GM12878 (cell line): ENCODE measurements around the gene DIAPH1. TPM values are rescaled to one million over a fixed set of nuclear protein-coding genes. Genes with fewer than 3 reads are reported as not detected.

ENCODE experiments used
- ASH2L ChIP-seq: fragments of 300-600, 200-600 bp; sonication (generic); IDR thresholded peaks from 2 replicates; pipeline ENCODE4 v1.6.1; 2017; ENCODE audit warnings: low read depth, mild to moderate bottlenecking, borderline replicate concordance
- EP300 ChIP-seq, 2 experiments: fragments of 150-350 bp in 1 of 2; IDR thresholded peaks; 2 replicates each; pipeline ENCODE4 v1.6.1; 2011 to 2012; ENCODE audit warnings: low read depth in 2 of 2, low read length in 2 of 2, borderline replicate concordance in 1 of 2, improper control_type of control experiment in 1 of 2, inconsistent platforms in 1 of 2; ENCODE audit not compliant: control insufficient read depth in 1 of 2
- HCFC1 ChIP-seq: fragments of 150-350 bp; IDR thresholded peaks from 2 replicates; pipeline ENCODE4 v1.6.1; 2014; ENCODE audit warnings: low read length
- MTA2 ChIP-seq: fragments of 450-650 bp; IDR thresholded peaks from 2 replicates; pipeline ENCODE4 v1.6.1; 2016; ENCODE audit warnings: low read depth, mild to moderate bottlenecking, moderate library complexity
- MYB ChIP-seq: fragments of 150-350 bp; IDR thresholded peaks from 2 replicates; pipeline ENCODE4 v1.6.1; 2014; ENCODE audit warnings: mild to moderate bottlenecking, low read depth, low read length, borderline replicate concordance
- NBN ChIP-seq: fragments of 450-650 bp; IDR thresholded peaks from 2 replicates; pipeline ENCODE4 v1.6.1; 2016
- NFXL1 ChIP-seq: fragments of 450-650 bp; IDR thresholded peaks from 2 replicates; pipeline ENCODE4 v1.6.1; 2017; ENCODE audit warnings: antibody characterized with exemption, mild to moderate bottlenecking, borderline replicate concordance
- RBBP5 ChIP-seq: fragments of 200-600 bp; sonication (generic); conservative IDR thresholded peaks from 2 replicates; pipeline ENCODE4 v1.6.1; 2016
- SIN3A ChIP-seq: IDR thresholded peaks from 2 replicates; pipeline ENCODE4 v1.6.1; 2012; ENCODE audit warnings: low read depth, low read length, improper control_type of control experiment
- SMC3 ChIP-seq: IDR thresholded peaks from 2 replicates; pipeline ENCODE4 v1.6.1; 2011; ENCODE audit warnings: low read length, improper control_type of control experiment, borderline replicate concordance
- ZNF384 ChIP-seq: IDR thresholded peaks from 2 replicates; pipeline ENCODE4 v1.6.1; 2012; ENCODE audit warnings: low read depth, mild to moderate bottlenecking, low read length, improper control_type of control experiment, borderline replicate concordance
- ZSCAN29 ChIP-seq: fragments of 450-650 bp; IDR thresholded peaks from 2 replicates; pipeline ENCODE4 v1.6.1; 2017; ENCODE audit warnings: mild to moderate bottlenecking, moderate library complexity
- polyA plus RNA-seq, 11 experiments: library from polyadenylated mRNA; depleted of rRNA in 4 of 11; unstranded in 6 of 11; stranded (reverse) in 5 of 11; fragments of >200 nt; fragmentation: Nextera tagmentation in 4 of 11; fragmentation: Illumina TruSeq in 1 of 11; extraction: Ambion mirVana in 4 of 11; extraction: Trizol in 1 of 11; gene quantifications; 1 replicate in 1 of 11; 2 replicates in 10 of 11; pipeline versions ENCODE4 v1.2.1 to v1.2.3, GENCODE V29; 2011 to 2016; ENCODE audit warnings: inconsistent platforms in 2 of 11, missing spikeins in 2 of 11, low read depth in 1 of 11
- total RNA-seq, 4 experiments: library from RNA; depleted of rRNA in 3 of 4; stranded (reverse); fragments of >200 nt in 3 of 4; fragmentation: Illumina TruSeq in 1 of 4; extraction: Trizol in 1 of 4; gene quantifications; 2 replicates each; pipeline versions ENCODE4 v1.2.1 to v1.2.3, GENCODE V29; 2013 to 2021
- TF ChIP-seq, protein P1 (sequence below): fragments of 450-650 bp; IDR thresholded peaks from 2 replicates; pipeline ENCODE4 v1.6.1; 2018; ENCODE audit warnings: mild to moderate bottlenecking, low read depth, moderate library complexity; ENCODE audit not compliant: partially characterized antibody
- TF ChIP-seq, protein P2 (sequence below): fragments of 450-650 bp; IDR thresholded peaks from 2 replicates; pipeline ENCODE4 v1.6.1; 2016; ENCODE audit warnings: mild to moderate bottlenecking
- TF ChIP-seq, protein P3 (sequence below): fragments of 450-650 bp; formaldehyde crosslinking; IDR thresholded peaks from 2 replicates; pipeline ENCODE4 v1.4.0; 2020; ENCODE audit warnings: mild to moderate bottlenecking, moderate library complexity
- TF ChIP-seq, protein P4 (sequence below): fragments of 450-650 bp; IDR thresholded peaks from 2 replicates; pipeline ENCODE4 v1.6.1; 2016; ENCODE audit warnings: mild to moderate bottlenecking, moderate library complexity, borderline replicate concordance
- TF ChIP-seq, protein P5 (sequence below): IDR thresholded peaks from 2 replicates; pipeline ENCODE4 v1.6.1; 2011; ENCODE audit warnings: low read depth, mild to moderate bottlenecking, low read length, moderate library complexity, borderline replicate concordance; ENCODE audit errors: extremely low read depth

DIAPH1 gene
- total and polyA plus RNA-seq, 10 of the 15 experiments (the other 5 are each of a cell fraction or from before 2014, with no cell fraction given) = 37.8 to 168 (median 59.0) TPM

DNA sequence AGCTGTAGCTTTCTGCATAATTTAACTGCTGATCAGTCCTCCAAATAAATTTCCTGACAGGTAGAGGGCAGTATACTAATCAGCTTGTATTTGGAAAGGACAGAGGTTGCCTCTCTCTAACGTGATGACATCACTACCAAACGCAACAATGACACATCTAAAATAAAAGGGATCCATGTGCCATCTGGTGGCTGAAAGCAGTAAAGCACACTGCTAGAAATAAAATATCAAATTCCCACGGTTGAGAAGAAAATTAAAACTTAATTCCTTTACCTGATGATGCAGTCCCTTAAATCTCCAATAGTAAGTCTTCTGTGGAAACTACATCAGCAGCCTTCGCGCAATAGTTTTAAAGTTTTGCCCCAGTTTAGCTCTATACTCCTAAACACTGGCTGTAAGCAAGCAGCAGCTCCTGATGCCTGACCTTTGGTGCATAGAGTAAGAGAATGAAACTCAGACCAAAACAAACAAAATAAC lies 54.5 kb downstream of the DIAPH1 start (continued):
- TF ChIP-seq, protein P1, sequence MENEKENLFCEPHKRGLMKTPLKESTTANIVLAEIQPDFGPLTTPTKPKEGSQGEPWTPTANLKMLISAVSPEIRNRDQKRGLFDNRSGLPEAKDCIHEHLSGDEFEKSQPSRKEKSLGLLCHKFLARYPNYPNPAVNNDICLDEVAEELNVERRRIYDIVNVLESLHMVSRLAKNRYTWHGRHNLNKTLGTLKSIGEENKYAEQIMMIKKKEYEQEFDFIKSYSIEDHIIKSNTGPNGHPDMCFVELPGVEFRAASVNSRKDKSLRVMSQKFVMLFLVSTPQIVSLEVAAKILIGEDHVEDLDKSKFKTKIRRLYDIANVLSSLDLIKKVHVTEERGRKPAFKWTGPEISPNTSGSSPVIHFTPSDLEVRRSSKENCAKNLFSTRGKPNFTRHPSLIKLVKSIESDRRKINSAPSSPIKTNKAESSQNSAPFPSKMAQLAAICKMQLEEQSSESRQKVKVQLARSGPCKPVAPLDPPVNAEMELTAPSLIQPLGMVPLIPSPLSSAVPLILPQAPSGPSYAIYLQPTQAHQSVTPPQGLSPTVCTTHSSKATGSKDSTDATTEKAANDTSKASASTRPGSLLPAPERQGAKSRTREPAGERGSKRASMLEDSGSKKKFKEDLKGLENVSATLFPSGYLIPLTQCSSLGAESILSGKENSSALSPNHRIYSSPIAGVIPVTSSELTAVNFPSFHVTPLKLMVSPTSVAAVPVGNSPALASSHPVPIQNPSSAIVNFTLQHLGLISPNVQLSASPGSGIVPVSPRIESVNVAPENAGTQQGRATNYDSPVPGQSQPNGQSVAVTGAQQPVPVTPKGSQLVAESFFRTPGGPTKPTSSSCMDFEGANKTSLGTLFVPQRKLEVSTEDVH = no peak
- TF ChIP-seq, protein P2, sequence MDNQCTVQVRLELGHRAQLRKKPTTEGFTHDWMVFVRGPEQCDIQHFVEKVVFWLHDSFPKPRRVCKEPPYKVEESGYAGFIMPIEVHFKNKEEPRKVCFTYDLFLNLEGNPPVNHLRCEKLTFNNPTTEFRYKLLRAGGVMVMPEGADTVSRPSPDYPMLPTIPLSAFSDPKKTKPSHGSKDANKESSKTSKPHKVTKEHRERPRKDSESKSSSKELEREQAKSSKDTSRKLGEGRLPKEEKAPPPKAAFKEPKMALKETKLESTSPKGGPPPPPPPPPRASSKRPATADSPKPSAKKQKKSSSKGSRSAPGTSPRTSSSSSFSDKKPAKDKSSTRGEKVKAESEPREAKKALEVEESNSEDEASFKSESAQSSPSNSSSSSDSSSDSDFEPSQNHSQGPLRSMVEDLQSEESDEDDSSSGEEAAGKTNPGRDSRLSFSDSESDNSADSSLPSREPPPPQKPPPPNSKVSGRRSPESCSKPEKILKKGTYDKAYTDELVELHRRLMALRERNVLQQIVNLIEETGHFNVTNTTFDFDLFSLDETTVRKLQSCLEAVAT = no peak
- no peak for TF ChIP-seq ZNF384
- TF ChIP-seq, protein P3, sequence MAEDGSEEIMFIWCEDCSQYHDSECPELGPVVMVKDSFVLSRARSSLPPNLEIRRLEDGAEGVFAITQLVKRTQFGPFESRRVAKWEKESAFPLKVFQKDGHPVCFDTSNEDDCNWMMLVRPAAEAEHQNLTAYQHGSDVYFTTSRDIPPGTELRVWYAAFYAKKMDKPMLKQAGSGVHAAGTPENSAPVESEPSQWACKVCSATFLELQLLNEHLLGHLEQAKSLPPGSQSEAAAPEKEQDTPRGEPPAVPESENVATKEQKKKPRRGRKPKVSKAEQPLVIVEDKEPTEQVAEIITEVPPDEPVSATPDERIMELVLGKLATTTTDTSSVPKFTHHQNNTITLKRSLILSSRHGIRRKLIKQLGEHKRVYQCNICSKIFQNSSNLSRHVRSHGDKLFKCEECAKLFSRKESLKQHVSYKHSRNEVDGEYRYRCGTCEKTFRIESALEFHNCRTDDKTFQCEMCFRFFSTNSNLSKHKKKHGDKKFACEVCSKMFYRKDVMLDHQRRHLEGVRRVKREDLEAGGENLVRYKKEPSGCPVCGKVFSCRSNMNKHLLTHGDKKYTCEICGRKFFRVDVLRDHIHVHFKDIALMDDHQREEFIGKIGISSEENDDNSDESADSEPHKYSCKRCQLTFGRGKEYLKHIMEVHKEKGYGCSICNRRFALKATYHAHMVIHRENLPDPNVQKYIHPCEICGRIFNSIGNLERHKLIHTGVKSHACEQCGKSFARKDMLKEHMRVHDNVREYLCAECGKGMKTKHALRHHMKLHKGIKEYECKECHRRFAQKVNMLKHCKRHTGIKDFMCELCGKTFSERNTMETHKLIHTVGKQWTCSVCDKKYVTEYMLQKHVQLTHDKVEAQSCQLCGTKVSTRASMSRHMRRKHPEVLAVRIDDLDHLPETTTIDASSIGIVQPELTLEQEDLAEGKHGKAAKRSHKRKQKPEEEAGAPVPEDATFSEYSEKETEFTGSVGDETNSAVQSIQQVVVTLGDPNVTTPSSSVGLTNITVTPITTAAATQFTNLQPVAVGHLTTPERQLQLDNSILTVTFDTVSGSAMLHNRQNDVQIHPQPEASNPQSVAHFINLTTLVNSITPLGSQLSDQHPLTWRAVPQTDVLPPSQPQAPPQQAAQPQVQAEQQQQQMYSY = 0 out of 2 replicates have a peak, but pooled peaks have one; percentile 44
- no peak for TF ChIP-seq SIN3A
- no peak for TF ChIP-seq ZSCAN29
- peak; percentile 71 for TF ChIP-seq HCFC1
- TF ChIP-seq, protein P4, sequence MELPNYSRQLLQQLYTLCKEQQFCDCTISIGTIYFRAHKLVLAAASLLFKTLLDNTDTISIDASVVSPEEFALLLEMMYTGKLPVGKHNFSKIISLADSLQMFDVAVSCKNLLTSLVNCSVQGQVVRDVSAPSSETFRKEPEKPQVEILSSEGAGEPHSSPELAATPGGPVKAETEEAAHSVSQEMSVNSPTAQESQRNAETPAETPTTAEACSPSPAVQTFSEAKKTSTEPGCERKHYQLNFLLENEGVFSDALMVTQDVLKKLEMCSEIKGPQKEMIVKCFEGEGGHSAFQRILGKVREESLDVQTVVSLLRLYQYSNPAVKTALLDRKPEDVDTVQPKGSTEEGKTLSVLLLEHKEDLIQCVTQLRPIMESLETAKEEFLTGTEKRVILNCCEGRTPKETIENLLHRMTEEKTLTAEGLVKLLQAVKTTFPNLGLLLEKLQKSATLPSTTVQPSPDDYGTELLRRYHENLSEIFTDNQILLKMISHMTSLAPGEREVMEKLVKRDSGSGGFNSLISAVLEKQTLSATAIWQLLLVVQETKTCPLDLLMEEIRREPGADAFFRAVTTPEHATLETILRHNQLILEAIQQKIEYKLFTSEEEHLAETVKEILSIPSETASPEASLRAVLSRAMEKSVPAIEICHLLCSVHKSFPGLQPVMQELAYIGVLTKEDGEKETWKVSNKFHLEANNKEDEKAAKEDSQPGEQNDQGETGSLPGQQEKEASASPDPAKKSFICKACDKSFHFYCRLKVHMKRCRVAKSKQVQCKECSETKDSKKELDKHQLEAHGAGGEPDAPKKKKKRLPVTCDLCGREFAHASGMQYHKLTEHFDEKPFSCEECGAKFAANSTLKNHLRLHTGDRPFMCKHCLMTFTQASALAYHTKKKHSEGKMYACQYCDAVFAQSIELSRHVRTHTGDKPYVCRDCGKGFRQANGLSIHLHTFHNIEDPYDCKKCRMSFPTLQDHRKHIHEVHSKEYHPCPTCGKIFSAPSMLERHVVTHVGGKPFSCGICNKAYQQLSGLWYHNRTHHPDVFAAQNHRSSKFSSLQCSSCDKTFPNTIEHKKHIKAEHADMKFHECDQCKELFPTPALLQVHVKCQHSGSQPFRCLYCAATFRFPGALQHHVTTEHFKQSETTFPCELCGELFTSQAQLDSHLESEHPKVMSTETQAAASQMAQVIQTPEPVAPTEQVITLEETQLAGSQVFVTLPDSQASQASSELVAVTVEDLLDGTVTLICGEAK = no peak
- TF ChIP-seq MTA2 = no peak
- TF ChIP-seq, protein P5, sequence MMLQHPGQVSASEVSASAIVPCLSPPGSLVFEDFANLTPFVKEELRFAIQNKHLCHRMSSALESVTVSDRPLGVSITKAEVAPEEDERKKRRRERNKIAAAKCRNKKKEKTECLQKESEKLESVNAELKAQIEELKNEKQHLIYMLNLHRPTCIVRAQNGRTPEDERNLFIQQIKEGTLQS = no peak
- TF ChIP-seq SMC3 = peak; percentile 98
- no peak for TF ChIP-seq ASH2L
- TF ChIP-seq NFXL1 = no peak
- peak; percentile 85 for TF ChIP-seq NBN
- no peak for TF ChIP-seq EP300 (IDR thresholded peaks at IDR 0.05; ENCODE audit: borderline replicate concordance in 1 of 2, control insufficient read depth in 1 of 2, low read depth in 2 of 2, low read length in 2 of 2)
- no peak for TF ChIP-seq MYB
- TF ChIP-seq RBBP5 = no peak
